Spinal cord (tissue), 10 donors: ENCODE data around the gene MARCHF3. TPM values are rescaled to one million over a fixed set of nuclear protein-coding genes. Genes with fewer than 3 reads are reported as not detected.
"Not testable (repeated sequence)": the region's sequence is repeated elsewhere in the genome, so short reads cannot be mapped to it uniquely, and the experiment has no call there.

ENCODE experiments used
- DNase-seq, 6 donors: peaks; one replicate each; pipeline versions ENCODE4 v3.0.0 to v3.0.0-alpha.2; 2013 to 2015; ENCODE audit warnings: low spot score in 6 of 6, low read depth in 4 of 6
- H3K27ac ChIP-seq: one replicate; pipeline ENCODE4 v1.5.1; 2013; ENCODE audit warnings: low read depth, low read length, control low read depth
- H3K27me3 ChIP-seq: one replicate; pipeline ENCODE4 v1.6.1; 2013; ENCODE audit warnings: low read length; ENCODE audit not compliant: control insufficient read depth, insufficient read depth
- H3K36me3 ChIP-seq: one replicate; pipeline ENCODE4 v1.6.1; 2013; ENCODE audit warnings: low read length; ENCODE audit not compliant: control insufficient read depth, insufficient read depth
- H3K4me1 ChIP-seq: one replicate; pipeline ENCODE4 v1.6.1; 2013; ENCODE audit warnings: low read length; ENCODE audit not compliant: control insufficient read depth, insufficient read depth
- H3K4me3 ChIP-seq: one replicate; pipeline ENCODE4 v1.5.1; 2013; ENCODE audit warnings: low read depth, low read length, control low read depth
- H3K9me3 ChIP-seq: one replicate; pipeline ENCODE4 v1.6.1; 2013; ENCODE audit warnings: low read length; ENCODE audit not compliant: control insufficient read depth, insufficient read depth
- WGBS: methylation state at CpG from one replicate; pipeline ENCODE4 v1.1.5; 2013; ENCODE audit warnings: missing lambda C conversion rate; ENCODE audit not compliant: insufficient coverage; 5-methylcytosine and 5-hydroxymethylcytosine counted together
- polyA plus RNA-seq, 2 donors: library from polyadenylated mRNA; unstranded; fragments of 120-200 nt; gene quantifications; one replicate each; pipeline ENCODE4 v1.2.1, GENCODE V29; 2013; ENCODE audit not compliant: insufficient read length in 2 of 2
- total RNA-seq, 2 donors: library from RNA; depleted of rRNA in 1 of 2; stranded (reverse); fragments of 120-200 nt in 1 of 2; fragments of >200 nt in 1 of 2; gene quantifications; one replicate each; pipeline versions ENCODE4 v1.2.3 to v1.2.4, GENCODE V29; 2013 to 2014
- donor health status: healthy.

Gene MARCHF3
- total and polyA plus RNA-seq, 4 donors: 21.5 to 27.5 (median 23.8) TPM

GRCh38 chr5:127066721-127067120 lies 36.4 kb upstream of the MARCHF3 start:
- DNase-seq: no peak
- Histone ChIP-seq H3K27me3 (no peaks in the 10 kb centered on the region), H3K9me3 (no peaks in the 10 kb centered on the region), H3K4me1 (no peaks in the 10 kb centered on the region), H3K4me3 (no peak overlapping the region), H3K27ac (no peak overlapping the region), H3K36me3 (no peaks in the 10 kb centered on the region)

GRCh38 chr5:127064253-127064840 lies 34.0 kb upstream of the MARCHF3 start:
- H3K4me1 ChIP-seq: no peaks in the 10 kb centered on the region
- H3K9me3 ChIP-seq: no peaks in the 10 kb centered on the region
- no peak overlapping the region for H3K4me3 ChIP-seq
- no peak for DNase-seq
- H3K36me3 ChIP-seq: no peaks in the 10 kb centered on the region
- H3K27ac ChIP-seq: no peak overlapping the region
- WGBS: 83% methylated on average over 3 of the region's 4 CpGs
- no peaks in the 10 kb centered on the region for H3K27me3 ChIP-seq

- no peak for DNase-seq
- no peak overlapping the region for H3K27ac ChIP-seq
- H3K9me3 ChIP-seq: no peaks in the 10 kb centered on the region
- no CpG with 5 or more reads among the region's 2 CpGs for WGBS
- no peak overlapping the region for H3K4me3 ChIP-seq
- no peaks in the 10 kb centered on the region for H3K4me1 ChIP-seq
- no peaks in the 10 kb centered on the region for H3K36me3 ChIP-seq
- no peaks in the 10 kb centered on the region for H3K27me3 ChIP-seq
Measured at GRCh38 chr5:127063257-127063913, 33.0 kb upstream of the MARCHF3 start.

- peak in 1 of 6 donors; percentile 41 for DNase-seq
- no peaks in the 10 kb centered on the region for H3K9me3 ChIP-seq
- no peaks in the 10 kb centered on the region for H3K4me1 ChIP-seq
- no peak overlapping the region for H3K4me3 ChIP-seq
- no peaks in the 10 kb centered on the region for H3K27me3 ChIP-seq
- no CpG with 5 or more reads among the region's 1 CpG for WGBS
- no peak overlapping the region for H3K27ac ChIP-seq
- H3K36me3 ChIP-seq: no peaks in the 10 kb centered on the region
Measured at GRCh38 chr5:127061956-127062355, 31.6 kb upstream of the MARCHF3 start.

GRCh38 chr5:127061537-127061936 lies 31.2 kb upstream of the MARCHF3 start:
- Histone ChIP-seq H3K27ac (no peak overlapping the region), H3K4me1 (no peaks in the 10 kb centered on the region), H3K27me3 (no peaks in the 10 kb centered on the region), H3K9me3 (no peaks in the 10 kb centered on the region), H3K36me3 (no peaks in the 10 kb centered on the region), H3K4me3 (no peak overlapping the region)
- no CpG with 5 or more reads among the region's 1 CpG for WGBS
- no peak for DNase-seq

GRCh38 chr5:127060470-127060985 lies 30.2 kb upstream of the MARCHF3 start:
- Histone ChIP-seq H3K4me3 (no peak overlapping the region), H3K27me3 (no peaks in the 10 kb centered on the region), H3K36me3 (no peaks in the 10 kb centered on the region), H3K27ac (no peak overlapping the region), H3K4me1 (no peaks in the 10 kb centered on the region), H3K9me3 (no peaks in the 10 kb centered on the region)
- DNase-seq: no peak
- WGBS: 86% methylated on average over 1 of the region's 1 CpG

GRCh38 chr5:127056896-127057295 lies 26.5 kb upstream of the MARCHF3 start:
- H3K27ac ChIP-seq: no peak overlapping the region
- no peak for DNase-seq
- H3K36me3 ChIP-seq: no peaks in the 10 kb centered on the region
- H3K9me3 ChIP-seq: no peaks in the 10 kb centered on the region
- no peak overlapping the region for H3K4me3 ChIP-seq
- H3K27me3 ChIP-seq: no peaks in the 10 kb centered on the region
- H3K4me1 ChIP-seq: no peaks in the 10 kb centered on the region
- no CpG with 5 or more reads among the region's 2 CpGs for WGBS

GRCh38 chr5:127055880-127056653 lies 25.7 kb upstream of the MARCHF3 start:
- H3K4me1 ChIP-seq: no peaks in the 10 kb centered on the region
- H3K27ac ChIP-seq: no peak overlapping the region
- H3K9me3 ChIP-seq: no peaks in the 10 kb centered on the region
- no peaks in the 10 kb centered on the region for H3K27me3 ChIP-seq
- 94% methylated on average over 3 of the region's 3 CpGs for WGBS
- H3K4me3 ChIP-seq: no peak overlapping the region
- no peaks in the 10 kb centered on the region for H3K36me3 ChIP-seq
- no peak for DNase-seq

GRCh38 chr5:127053551-127053950 lies 23.2 kb upstream of the MARCHF3 start:
- H3K27me3 ChIP-seq, H3K27ac ChIP-seq, H3K9me3 ChIP-seq, H3K4me1 ChIP-seq, DNase-seq, H3K4me3 ChIP-seq, H3K36me3 ChIP-seq: not testable (repeated sequence)
- 100% methylated on average over 3 of the region's 6 CpGs for WGBS
